Measurements from ENCODE around the gene SPNS2.

The SPNS2 gene

DNA sequence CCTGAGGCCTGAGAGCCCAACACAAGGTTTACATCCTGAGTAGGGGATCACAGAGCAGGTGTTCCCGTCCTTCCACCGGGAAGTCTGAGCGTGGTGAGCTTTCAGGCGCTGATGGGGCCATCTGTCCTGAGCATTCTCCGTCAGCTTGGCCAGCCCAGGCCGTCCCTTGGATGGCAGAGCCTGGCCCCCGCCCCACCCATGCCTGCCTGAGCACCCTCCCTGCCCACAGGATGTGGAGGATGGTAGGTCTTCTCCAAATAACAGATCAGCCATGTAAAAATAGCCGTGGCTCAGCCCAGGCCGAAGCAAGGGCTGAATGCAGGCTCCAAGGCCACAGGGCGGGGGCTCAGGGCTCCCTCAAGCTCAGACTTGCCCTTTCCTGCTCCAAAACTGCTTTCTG, 20.2 kb downstream of the SPNS2 start:
- no peak for DNase-seq (ENCODE audit: low read depth in 1 of 2, low spot score in 1 of 2)

DNA sequence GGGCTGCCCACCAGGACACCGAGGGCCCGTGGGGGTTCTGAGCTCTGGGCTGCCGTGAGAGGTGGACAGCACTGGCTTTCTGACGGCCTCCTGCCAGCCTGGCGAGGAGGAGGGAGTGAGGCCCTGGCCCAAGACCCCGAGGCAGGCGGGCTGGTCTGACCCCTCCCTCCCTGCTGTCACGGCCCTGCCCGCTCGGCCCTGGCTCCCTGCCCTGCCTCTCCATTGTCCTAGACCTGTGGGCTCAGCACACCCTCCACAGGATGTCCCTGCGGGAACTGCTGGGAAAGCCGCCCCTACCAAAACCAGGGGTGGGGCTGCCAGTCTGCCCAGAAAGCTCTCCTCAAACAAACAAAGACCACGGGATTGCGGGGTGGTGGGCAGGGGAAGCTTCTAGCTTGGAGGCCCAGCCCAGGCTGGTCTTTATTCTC, 20.7 kb downstream of the SPNS2 start:
- no peak for DNase-seq (ENCODE audit: low read depth in 1 of 2, low spot score in 1 of 2)

DNA sequence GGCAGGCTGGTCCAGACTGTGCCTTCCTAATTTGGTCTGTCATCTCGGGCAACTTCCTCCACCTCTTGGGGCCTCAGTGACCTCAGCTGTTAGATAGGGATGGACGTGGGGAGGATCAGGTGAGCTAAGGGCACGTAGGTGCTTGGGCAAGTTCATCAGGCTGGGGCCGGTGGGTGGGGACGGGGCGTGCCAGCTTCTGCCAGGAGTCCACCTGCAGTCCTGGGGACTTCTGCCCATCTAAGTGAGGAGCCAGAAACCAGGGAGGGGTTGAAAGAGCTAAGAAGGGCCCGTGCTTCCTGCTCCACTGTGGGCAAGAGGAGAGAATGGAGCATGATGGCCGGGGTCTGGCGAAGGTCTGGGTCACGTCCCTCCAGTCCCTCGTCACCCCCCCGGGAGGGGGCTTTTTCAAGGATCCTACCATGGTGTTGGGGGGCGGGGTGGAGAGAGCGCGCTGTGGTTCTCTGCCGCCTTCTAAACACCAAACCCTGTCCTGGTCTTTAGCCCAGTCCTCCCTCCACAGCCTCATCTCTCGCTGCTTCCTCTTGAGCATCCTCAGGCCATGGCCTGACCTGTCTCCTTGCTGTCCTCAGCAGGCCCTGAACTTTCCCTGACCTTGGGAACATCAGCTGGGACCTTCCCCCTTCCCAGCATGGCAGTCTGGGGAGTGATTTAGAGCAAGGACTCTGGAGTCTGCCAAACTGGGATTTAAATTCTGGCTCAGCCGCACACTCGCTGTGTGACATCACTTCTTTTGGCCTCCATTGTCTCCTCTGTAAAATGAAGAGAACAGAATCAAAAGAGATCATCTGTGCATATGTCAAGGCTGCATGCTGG, 21.6 kb downstream of the SPNS2 start:
- no peak for DNase-seq (ENCODE audit: low read depth in 1 of 2, low spot score in 1 of 2)

- DNase-seq (ENCODE audit: low read depth in 1 of 2, low spot score in 1 of 2): no peak
Observed at GRCh38 chr17:4520894-4521600, 22.4 kb downstream of the SPNS2 start.

DNA sequence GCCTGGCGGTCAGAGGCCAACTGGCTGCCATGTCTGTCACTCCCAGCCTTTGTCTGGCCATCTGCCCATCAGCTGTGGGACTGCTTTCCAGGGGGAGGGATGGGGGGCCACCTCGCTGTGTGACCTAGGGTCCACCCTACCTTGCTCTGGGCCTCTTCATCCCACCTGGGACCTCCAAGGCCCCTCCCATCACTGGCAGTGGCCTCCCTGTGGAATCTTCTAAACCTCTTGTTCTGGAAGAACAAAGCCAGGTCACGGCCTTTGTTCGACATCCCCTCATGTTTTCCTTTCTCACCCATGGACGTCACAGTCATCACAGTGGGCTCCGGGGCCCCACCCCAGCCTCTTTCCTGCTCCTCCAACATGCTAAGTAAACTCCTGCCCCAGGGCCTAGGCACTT, 24.0 kb downstream of the SPNS2 start:
- DNase-seq (ENCODE audit: low read depth in 1 of 2, low spot score in 1 of 2): no peak

DNA sequence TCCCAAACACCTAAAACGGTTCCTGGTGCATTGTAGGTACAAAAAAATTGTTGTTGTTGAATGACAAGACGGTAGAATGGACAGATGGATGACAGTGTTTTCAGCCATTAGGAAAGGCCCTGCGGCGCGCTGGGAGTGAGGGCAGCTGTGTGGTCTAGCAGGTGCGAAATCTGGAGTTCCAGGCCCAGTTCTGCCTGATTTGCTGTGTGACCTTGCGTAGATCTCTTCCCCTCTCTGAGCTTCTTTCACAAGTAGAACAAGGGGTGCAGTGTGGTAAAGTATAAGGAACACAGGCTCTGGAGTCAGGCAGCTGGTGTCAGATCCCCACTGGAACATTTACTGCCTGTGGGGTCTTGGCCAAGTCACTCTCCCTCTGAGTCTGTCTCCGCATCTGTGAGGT, 25.3 kb downstream of the SPNS2 start:
- no peak for DNase-seq (ENCODE audit: low read depth in 1 of 2, low spot score in 1 of 2)

DNA sequence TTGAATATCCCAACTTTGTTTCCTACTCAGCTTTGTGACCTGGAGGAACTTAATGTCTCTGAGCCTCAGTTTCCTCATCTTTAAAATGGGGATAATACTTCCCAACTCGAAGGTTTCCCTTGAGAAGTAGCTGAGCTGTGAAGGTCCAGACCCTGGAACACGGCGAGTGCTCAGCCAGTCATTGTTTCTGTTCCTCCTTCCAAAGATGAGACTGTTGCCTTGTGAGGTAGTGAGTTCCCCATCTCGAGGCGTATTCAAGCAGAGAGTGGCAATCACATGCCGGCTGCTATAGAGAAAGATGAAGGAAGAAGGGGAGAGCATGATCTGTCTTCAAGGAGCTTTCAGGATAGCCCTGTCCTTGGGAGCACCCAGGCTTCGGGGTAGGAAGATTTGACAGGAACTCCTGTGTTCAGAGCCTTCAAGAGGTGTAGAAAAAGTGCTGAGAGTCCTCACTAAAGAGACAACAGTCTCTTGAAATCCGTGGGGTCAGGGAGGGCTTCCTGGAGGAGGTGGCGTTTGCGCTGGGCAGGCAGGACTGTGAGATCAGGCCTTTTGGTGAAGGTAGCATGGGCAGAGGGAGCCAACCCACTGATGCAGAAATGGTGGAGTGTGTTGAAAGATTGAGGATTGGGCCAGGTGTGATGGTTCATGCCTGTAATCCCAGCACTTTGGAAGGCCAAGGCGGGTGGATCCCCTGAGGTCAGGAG, 27.2 kb downstream of the SPNS2 start:
- DNase-seq (ENCODE audit: low read depth in 1 of 2, low spot score in 1 of 2): no peak

GRCh38 chr17:4527134-4527533, 28.5 kb downstream of the SPNS2 start:
- no peak for DNase-seq (ENCODE audit: low read depth in 1 of 2, low spot score in 1 of 2)

GRCh38 chr17:4527566-4528125, 29.0 kb downstream of the SPNS2 start:
- DNase-seq (ENCODE audit: low read depth in 1 of 2, low spot score in 1 of 2): no peak

DNA sequence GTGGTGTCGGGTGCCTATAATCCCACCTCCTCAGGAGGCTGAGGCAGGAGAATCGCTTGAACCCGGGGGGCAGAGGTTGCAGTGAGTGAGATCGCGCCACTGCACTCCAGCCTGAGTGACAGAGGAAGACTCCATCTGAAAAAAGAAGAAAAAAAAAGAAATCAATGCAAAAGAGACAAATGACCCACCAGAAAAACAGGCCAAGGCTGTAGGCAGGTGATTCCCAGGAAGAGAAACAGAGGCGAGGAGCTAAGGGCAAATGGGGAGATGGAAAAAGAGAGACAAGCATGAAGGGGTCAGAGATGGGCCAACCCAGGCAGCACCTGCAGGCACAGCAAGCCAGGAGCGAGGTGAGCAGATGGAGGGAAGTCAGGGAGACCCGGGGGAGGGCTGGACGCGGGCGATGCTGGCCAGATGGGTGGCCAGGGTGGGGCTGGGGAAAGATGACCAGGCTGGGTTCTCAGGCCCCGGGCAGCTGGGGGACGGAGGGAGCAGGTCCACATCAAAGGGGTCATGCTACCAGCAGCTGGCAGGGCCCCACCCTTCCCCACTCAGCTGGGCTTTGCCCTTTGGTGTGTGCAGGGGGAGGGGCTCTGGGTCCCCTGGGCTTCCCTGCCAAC, 31.0 kb downstream of the SPNS2 start:
- no peak for DNase-seq (ENCODE audit: low read depth in 1 of 2, low spot score in 1 of 2)

DNA sequence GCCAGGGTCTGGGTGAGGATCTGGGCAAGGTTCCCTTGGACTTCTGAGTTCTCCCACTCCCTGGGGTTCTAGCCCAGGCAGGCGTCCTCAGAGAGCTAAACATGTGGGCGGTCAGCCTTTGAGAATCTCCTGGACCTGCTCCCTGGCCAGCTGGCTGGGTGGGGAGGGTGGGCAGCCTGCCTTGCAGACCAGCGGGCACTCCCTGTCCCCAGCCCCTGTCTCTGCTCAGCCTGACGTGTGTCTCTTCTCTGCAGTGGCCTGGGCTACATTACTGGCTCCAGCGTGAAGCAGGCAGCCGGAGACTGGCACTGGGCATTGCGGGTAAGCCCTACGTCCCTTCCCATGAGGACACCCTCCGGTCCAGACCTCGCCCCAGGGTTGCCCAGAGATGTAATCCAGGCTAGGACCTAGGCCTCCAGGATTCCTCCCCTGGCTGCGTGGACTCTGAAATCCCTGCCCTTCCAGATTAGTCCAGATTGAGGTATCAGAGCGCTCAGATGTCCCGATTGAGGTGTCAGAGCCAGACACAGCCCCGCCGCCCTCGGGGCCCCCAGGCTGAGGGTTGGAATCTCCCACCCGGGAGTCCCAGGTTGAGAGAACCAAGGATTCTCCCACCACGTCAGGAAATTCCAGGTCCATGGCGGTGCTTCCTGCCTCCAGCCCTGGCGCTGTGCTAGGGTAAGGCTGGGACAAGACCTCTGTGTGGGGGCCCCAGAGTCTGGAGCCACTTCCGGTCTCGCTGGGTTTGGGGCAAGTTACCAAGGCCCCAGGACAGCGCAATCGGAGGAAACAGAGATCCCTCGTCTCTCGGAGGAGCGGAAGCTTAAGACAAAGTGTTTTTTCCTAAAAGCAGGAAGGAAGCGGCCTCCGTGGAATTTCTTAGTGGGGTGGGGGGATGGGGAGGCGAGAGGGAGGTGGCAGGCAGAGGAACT, 32.4 kb downstream of the SPNS2 start:
- no peak for DNase-seq (ENCODE audit: low read depth in 1 of 2, low spot score in 1 of 2)

DNA sequence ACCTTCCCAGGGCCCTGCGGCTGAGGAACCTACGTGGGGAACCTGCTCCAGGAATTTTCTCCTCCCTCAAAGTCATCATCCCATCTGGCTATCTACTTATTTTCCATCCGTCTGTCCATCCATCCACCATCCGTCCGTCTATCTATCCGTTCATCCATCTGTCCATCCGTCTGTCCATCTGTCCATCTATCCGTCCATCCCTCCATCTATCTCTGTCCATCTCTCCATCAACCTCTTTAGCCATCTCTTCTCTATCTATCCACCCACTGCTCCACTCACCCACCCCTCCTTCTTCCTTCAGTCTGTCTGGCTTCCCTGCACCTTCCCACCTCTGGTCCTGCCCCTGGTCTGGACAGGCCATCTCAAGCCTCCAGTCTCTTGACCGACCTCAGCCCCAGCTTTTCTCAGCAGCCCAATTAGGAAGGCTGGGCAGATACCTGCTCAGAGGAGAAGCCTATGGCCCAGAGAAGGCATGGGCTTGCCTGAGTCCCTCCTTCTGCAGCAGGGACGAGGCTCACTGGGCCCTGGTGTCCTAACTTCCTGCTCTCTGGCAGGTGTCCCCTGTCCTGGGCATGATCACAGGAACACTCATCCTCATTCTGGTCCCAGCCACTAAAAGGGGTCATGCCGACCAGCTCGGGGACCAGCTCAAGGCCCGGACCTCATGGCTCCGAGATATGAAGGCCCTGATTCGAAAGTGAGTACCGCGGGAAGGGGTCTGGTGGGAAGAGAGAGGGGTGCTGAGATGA, 33.5 kb downstream of the SPNS2 start:
- DNase-seq (ENCODE audit: low read depth in 1 of 2, low spot score in 1 of 2): no peak

DNA sequence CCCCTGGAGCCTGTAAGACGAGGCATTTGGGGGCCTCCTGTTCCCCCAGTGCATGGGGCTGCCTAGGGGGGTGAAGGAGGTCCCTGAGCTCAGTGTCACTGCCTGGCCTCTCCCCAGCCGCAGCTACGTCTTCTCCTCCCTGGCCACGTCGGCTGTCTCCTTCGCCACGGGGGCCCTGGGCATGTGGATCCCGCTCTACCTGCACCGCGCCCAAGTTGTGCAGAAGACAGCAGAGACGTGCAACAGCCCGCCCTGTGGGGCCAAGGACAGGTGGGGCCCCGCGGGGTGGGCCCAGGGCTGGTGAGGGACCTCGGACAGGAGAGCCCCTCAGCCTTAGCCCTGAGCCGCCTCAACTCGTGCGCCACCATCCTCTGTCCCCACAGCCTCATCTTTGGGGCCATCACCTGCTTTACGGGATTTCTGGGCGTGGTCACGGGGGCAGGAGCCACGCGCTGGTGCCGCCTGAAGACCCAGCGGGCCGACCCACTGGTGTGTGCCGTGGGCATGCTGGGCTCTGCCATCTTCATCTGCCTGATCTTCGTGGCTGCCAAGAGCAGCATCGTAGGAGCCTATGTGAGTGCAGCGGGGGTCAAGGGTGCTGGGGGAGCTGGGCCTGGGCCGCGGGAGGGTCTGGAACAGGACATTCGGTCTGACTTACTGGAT, 34.3 kb downstream of the SPNS2 start:
- DNase-seq (ENCODE audit: low read depth in 1 of 2, low spot score in 1 of 2): no peak

DNA sequence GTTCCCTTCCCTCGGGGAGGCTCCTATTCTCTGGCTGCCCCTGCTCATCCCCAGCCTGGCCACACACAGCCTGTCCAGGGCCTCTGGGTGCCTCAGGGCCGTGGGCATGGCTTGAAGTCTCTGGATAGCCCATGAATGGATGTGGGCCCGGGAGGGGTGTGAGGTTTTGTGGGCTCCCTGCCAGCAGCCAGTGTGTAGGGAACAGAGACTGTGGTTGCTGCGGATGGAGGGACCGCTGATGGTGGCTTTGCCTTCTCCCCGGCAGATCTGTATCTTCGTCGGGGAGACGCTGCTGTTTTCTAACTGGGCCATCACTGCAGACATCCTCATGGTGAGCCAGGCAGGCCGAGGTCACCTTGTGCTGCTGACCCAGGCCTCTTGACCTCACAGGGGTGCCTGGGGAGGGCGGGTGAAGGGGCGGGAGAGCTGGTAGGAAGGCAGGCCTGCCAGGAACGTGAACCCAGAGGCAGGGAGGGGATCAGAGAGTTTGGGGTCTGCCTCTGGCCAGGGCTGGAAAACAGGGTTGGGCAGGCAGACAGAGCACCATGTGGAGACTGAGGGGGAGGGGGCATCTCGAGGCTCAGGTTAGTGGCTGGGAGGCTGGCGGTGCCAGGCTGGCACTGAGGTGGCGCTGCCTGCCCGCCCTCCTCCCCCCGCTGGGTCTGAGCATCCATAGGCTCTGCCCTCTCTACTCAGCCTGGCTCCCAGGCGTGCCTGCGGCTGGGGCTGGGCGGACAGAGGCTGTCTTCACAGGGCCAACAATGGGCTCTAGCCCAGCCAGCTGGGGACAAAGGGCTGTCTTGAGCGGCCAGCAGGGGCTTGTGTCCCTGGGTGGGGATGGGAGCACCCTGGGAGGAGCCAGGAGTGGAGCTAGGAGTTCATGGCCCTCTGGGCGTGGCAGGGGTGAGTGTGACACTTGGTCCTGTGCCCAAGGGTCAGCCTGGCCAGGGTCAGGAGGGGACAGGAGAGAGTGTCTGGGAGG, 35.1 kb downstream of the SPNS2 start:
- DNase-seq (ENCODE audit: low read depth in 1 of 2, low spot score in 1 of 2): no peak

DNA sequence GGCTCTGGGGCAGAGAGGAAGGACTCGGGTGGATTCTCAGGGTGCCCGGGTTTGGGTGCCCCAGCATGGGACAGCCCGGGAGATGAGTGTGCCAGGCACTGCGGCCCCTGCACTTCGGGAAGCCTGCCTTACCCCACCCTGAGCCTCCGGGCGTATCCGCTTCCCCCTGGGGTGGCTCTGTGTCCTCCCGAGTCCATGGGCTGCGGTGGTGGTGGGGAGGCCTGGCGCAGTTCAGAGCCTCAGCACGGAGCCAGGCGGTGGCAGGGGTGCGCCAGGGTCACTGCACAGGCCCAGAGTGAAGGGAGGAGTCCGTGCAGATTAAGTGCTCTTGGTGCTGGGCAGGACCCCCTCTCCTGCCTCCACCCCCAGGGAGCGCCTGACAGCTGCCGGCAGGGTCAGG, 35.8 kb downstream of the SPNS2 start:
- DNase-seq (ENCODE audit: low read depth in 1 of 2, low spot score in 1 of 2): no peak

GRCh38 chr17:4534928-4535666, 36.4 kb downstream of the SPNS2 start:
- no peak for DNase-seq (ENCODE audit: low read depth in 1 of 2, low spot score in 1 of 2)

GRCh38 chr17:4535667-4536258, 37.1 kb downstream of the SPNS2 start:
- DNase-seq (ENCODE audit: low read depth in 1 of 2, low spot score in 1 of 2): no peak
